HepG2 (cell line): Measurements from ENCODE around the gene TUBA4A.

Source experiments
- RBAK ChIP-seq: sonication (generic); formaldehyde crosslinking; IDR thresholded peaks from 2 replicates; pipeline ENCODE4 v1.5.1; 2020; ENCODE audit warnings: mild to moderate bottlenecking, missing genetic modification reagents
- ZNF326 ChIP-seq: sonication (generic); formaldehyde crosslinking; IDR thresholded peaks from 2 replicates; pipeline ENCODE4 v1.4.0; 2020; ENCODE audit warnings: missing genetic modification reagents, borderline replicate concordance
- TF ChIP-seq, protein P1 (sequence below): sonication (generic); formaldehyde crosslinking; IDR thresholded peaks from 2 replicates; pipeline ENCODE4 v1.5.0; 2020; ENCODE audit warnings: mild to moderate bottlenecking, missing genetic modification reagents, moderate library complexity

- TF ChIP-seq, protein P1, sequence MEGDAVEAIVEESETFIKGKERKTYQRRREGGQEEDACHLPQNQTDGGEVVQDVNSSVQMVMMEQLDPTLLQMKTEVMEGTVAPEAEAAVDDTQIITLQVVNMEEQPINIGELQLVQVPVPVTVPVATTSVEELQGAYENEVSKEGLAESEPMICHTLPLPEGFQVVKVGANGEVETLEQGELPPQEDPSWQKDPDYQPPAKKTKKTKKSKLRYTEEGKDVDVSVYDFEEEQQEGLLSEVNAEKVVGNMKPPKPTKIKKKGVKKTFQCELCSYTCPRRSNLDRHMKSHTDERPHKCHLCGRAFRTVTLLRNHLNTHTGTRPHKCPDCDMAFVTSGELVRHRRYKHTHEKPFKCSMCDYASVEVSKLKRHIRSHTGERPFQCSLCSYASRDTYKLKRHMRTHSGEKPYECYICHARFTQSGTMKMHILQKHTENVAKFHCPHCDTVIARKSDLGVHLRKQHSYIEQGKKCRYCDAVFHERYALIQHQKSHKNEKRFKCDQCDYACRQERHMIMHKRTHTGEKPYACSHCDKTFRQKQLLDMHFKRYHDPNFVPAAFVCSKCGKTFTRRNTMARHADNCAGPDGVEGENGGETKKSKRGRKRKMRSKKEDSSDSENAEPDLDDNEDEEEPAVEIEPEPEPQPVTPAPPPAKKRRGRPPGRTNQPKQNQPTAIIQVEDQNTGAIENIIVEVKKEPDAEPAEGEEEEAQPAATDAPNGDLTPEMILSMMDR = no peak
- TF ChIP-seq ZNF326 (CRISPR knock-in tag) = no peak
- no peak for TF ChIP-seq RBAK (CRISPR knock-in tag)
Observed at GRCh38 chr2:219219784-219220532, 33.8 kb downstream of the TUBA4A start.
